PC-3 (cell line): ENCODE data around the gene HOXD10. TPM values are rescaled to one million over a fixed set of nuclear protein-coding genes. Genes with fewer than 3 reads are reported as not detected.

ENCODE experiments used
- ATAC-seq: fragments of 200-7000 bp; cut with Tn5 transposase; 2 replicates; pipeline ENCODE4 v1.9.1; 2020; ENCODE audit warnings: mild to moderate bottlenecking, moderate library complexity
- BruUV-seq: library from RNA; stranded (reverse); fragments of 400-500 nt; replicated peaks from 2 replicates; lab custom pipeline; 2021; lab: Mats Ljungman, UMichigan
- CTCF ChIA-PET: fragments of 300-600 bp; sonication (Branson Sonifier 250); formaldehyde crosslinking; loops from one replicate; lab custom pipeline; 2022; ENCODE audit warnings: antibody characterized with exemption; lab: Charles Lee
- POLR2A ChIA-PET: fragments of 300-600 bp; sonication (Branson Sonifier 250); formaldehyde crosslinking; loops from one replicate; lab custom pipeline; 2022; ENCODE audit warnings: antibody characterized with exemption; ENCODE audit not compliant: unreplicated experiment; lab: Charles Lee
- DNase-seq: peaks from one replicate; pipeline ENCODE4 v3.0.0-alpha.2; 2015
- H2AFZ ChIP-seq: fragments of 300-600 bp; sonication (generic); 2 replicates; pipeline ENCODE4 v1.6.0; 2016; ENCODE audit warnings: antibody characterized with exemption, low read length
- H3F3A ChIP-seq: fragments of 300-600 bp; sonication (generic); one replicate; pipeline ENCODE4 v1.6.0; 2017; ENCODE audit warnings: antibody characterized with exemption, low read length, control low read depth, mild to moderate bottlenecking; ENCODE audit not compliant: unreplicated experiment
- H3K27ac ChIP-seq: fragments of 300-600 bp; sonication (generic); 2 replicates; pipeline ENCODE4 v1.5.1; 2016; ENCODE audit warnings: mild to moderate bottlenecking, low read length
- H3K27me3 ChIP-seq: fragments of 300-600 bp; sonication (generic); 2 replicates; pipeline ENCODE4 v1.6.1; 2016; ENCODE audit warnings: low read length, mixed read lengths
- H3K36me3 ChIP-seq: fragments of 300-600 bp; sonication (generic); 2 replicates; pipeline ENCODE4 v1.6.1; 2016; ENCODE audit warnings: low read depth, mixed run types, low read length, mixed read lengths
- H3K4me1 ChIP-seq: fragments of 300-600 bp; sonication (generic); 2 replicates; pipeline ENCODE4 v1.5.1; 2016; ENCODE audit warnings: low read length; ENCODE audit not compliant: insufficient read depth
- H3K4me2 ChIP-seq: fragments of 300-600 bp; sonication (generic); 2 replicates; pipeline ENCODE4 v1.6.0; 2016; ENCODE audit warnings: low read length
- H3K4me3 ChIP-seq: fragments of 300-600 bp; sonication (generic); 2 replicates; pipeline ENCODE4 v1.5.1; 2016; ENCODE audit warnings: mild to moderate bottlenecking, low read length, mixed read lengths
- H3K79me2 ChIP-seq: fragments of 300-600 bp; sonication (generic); 2 replicates; pipeline ENCODE4 v1.6.1; 2017; ENCODE audit warnings: low read length, mixed read lengths
- H3K9ac ChIP-seq: fragments of 300-600 bp; sonication (generic); 2 replicates; pipeline ENCODE4 v1.6.0; 2016; ENCODE audit warnings: mild to moderate bottlenecking, low read length
- H3K9me2 ChIP-seq: fragments of 300-600 bp; sonication (generic); replicated peaks from 2 replicates; pipeline ENCODE4 v1.6.1; 2016; ENCODE audit warnings: mixed run types, low read length, mixed read lengths
- H3K9me3 ChIP-seq: fragments of 300-600 bp; sonication (generic); 2 replicates; pipeline ENCODE4 v1.6.1; 2016; ENCODE audit warnings: low read length, mixed read lengths
- H4K20me1 ChIP-seq: fragments of 300-600 bp; sonication (generic); 2 replicates; pipeline ENCODE4 v1.6.1; 2016; ENCODE audit warnings: low read length, mixed read lengths
- CTCF ChIP-seq: fragments of 300-600 bp; sonication (generic); conservative IDR thresholded peaks from 2 replicates; pipeline ENCODE4 v1.5.1; 2017; ENCODE audit warnings: antibody characterized with exemption, low read depth, mild to moderate bottlenecking, low read length
- EZH2 ChIP-seq: fragments of 300-600 bp; sonication (generic); IDR thresholded peaks from one replicate; pipeline ENCODE4 v1.6.1; 2017; ENCODE audit warnings: antibody characterized with exemption, mild to moderate bottlenecking, low read length; ENCODE audit not compliant: unreplicated experiment
- EZH2phosphoT487 ChIP-seq: fragments of 300-600 bp; sonication (generic); IDR thresholded peaks from 2 replicates; pipeline ENCODE4 v1.6.1; 2018; ENCODE audit warnings: mild to moderate bottlenecking, antibody characterized with exemption, low read length, borderline replicate concordance
- intact Hi-C: fragments of 100-400 bp; cut with micrococcal nuclease; formaldehyde crosslinking; loops from 2 replicates; pipeline ENCODE4 v1.9.0; 2023
- total RNA-seq: library from RNA; depleted of rRNA; stranded (reverse); fragments of >200 nt; gene quantifications from 2 replicates; pipeline ENCODE4 v1.2.3, GENCODE V29; 2014

The HOXD10 gene
- total RNA-seq, 1 experiment from 2014 or later: not detected

- no peaks in the 10 kb centered on the region for H3F3A ChIP-seq
- peaks cover 23% of the 10 kb centered on the region; the same call in 1 of the 2 replicates for H3K27me3 ChIP-seq
- ATAC-seq (no peak), DNase-seq (no peak)
- no peak overlapping the region for H3K4me3 ChIP-seq
- no peak overlapping the region for H3K9ac ChIP-seq
- BruUV-seq: no TSS peak
- ChIA-PET POLR2A (no interaction called here), CTCF (interaction anchor here (0.6 kb wide), 1 partner anchor 537 kb away, joined by 3 read pairs; no protein-coding TSS in a partner anchor)
- no peaks in the 10 kb centered on the region for H4K20me1 ChIP-seq
- no peak overlapping the region for H2AFZ ChIP-seq
- H3K27ac ChIP-seq: no peak overlapping the region
- H3K9me2 ChIP-seq: no peaks in the 10 kb centered on the region
- no peaks in the 10 kb centered on the region for H3K79me2 ChIP-seq
- intact Hi-C loops: loop anchor here (5.0 kb wide), 2 partner anchors 697 to 1032 kb away; no protein-coding TSS in a partner anchor
- no peaks in the 10 kb centered on the region for H3K36me3 ChIP-seq
- TF ChIP-seq EZH2phosphoT487 (no peak), CTCF (no peak), EZH2 (no peak)
- no peaks in the 10 kb centered on the region for H3K4me1 ChIP-seq
- H3K4me2 ChIP-seq: no peak overlapping the region
- H3K9me3 ChIP-seq: no peaks in the 10 kb centered on the region
These were observed 1.5 kb upstream of the HOXD10 start for GRCh38 chr2:176114930-176115625.

- peaks cover 21% of the 10 kb centered on the region; the same call in 1 of the 2 replicates for H3K27me3 ChIP-seq
- ATAC-seq (no peak), DNase-seq (no peak)
- H3K9ac ChIP-seq: no peak overlapping the region
- POLR2A ChIA-PET: no interaction called here
- no peaks in the 10 kb centered on the region for H3K79me2 ChIP-seq
- H3K4me3 ChIP-seq: no peak overlapping the region
- no peaks in the 10 kb centered on the region for H3K36me3 ChIP-seq
- no peaks in the 10 kb centered on the region for H3K4me1 ChIP-seq
- BruUV-seq: no TSS peak
- no peak overlapping the region for H2AFZ ChIP-seq
- no peaks in the 10 kb centered on the region for H3K9me2 ChIP-seq
- CTCF ChIA-PET: no interaction called here
- H3K9me3 ChIP-seq: no peaks in the 10 kb centered on the region
- no peaks in the 10 kb centered on the region for H3F3A ChIP-seq
- no peaks in the 10 kb centered on the region for H4K20me1 ChIP-seq
- intact Hi-C loops: no loop called here
- H3K4me2 ChIP-seq: no peak overlapping the region
- TF ChIP-seq EZH2 (no peak), EZH2phosphoT487 (no peak), CTCF (no peak)
- H3K27ac ChIP-seq: no peak overlapping the region
These were observed 714 bp downstream of the HOXD10 start for GRCh38 chr2:176117162-176117822.

GRCh38 chr2:176117823-176118371 lies 1.3 kb downstream of the HOXD10 start:
- Histone ChIP-seq H3K4me3 (no peak overlapping the region), H3K27me3 (peaks cover 19% of the 10 kb centered on the region; the same call in 1 of the 2 replicates), H3K79me2 (no peaks in the 10 kb centered on the region), H3K36me3 (no peaks in the 10 kb centered on the region), H3K9me3 (no peaks in the 10 kb centered on the region), H4K20me1 (no peaks in the 10 kb centered on the region), H2AFZ (no peak overlapping the region), H3K4me1 (no peaks in the 10 kb centered on the region), H3K4me2 (no peak overlapping the region), H3K27ac (no peak overlapping the region), H3K9me2 (no peaks in the 10 kb centered on the region), H3K9ac (no peak overlapping the region), H3F3A (no peaks in the 10 kb centered on the region)
- intact Hi-C loops: no loop called here
- no peak for ATAC-seq
- no TSS peak for BruUV-seq
- TF ChIP-seq EZH2phosphoT487: no peak
- TF ChIP-seq CTCF: no peak
- TF ChIP-seq EZH2: no peak
- ChIA-PET POLR2A (no interaction called here), CTCF (no interaction called here)
- no peak for DNase-seq
